Measurements from ENCODE around the gene CRTC3.
"Not testable (repeated sequence)": the region's sequence is repeated elsewhere in the genome, so short reads cannot be mapped to it uniquely, and the experiment has no call there.

Gene CRTC3

DNA sequence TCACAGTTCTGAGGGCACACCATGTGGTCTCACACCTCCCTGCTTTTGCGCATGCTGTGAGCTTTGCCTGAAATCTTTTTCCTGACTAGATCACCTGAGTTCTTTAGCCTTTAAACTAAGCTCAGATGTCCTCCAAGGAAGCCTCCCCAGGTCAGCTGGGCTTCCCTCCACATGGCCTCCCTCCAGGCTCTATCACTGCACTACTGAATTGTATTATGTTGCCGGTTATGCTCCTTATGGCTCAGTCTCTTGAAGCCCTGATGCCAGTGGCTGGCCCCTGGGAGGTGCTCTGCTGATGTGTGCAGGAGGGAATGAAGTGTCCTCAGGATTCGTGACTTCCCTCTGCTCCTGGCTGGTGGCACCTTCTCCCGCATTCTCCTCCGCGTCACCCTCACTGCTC is 94.1 kb downstream of the CRTC3 start:
- TF ChIP-seq CTCF (IDR thresholded peaks at IDR 0.05; ENCODE audit: low read depth, low read length, missing control alignments) = no peak
- no peak for DNase-seq (ENCODE audit: extremely low read depth, low read depth)
- no peak overlapping the region for H3K4me3 ChIP-seq (replicated peaks; ENCODE audit: low read depth, low read length)

- H3K4me3 ChIP-seq (replicated peaks; ENCODE audit: low read depth, low read length) = no peak overlapping the region
- DNase-seq (ENCODE audit: extremely low read depth, low read depth) = no peak
- TF ChIP-seq CTCF (IDR thresholded peaks at IDR 0.05; ENCODE audit: low read depth, low read length, missing control alignments) = no peak
These were observed 94.7 kb downstream of the CRTC3 start for GRCh38 chr15:90624278-90624981.

GRCh38 chr15:90625037-90625436 is 95.3 kb downstream of the CRTC3 start:
- TF ChIP-seq CTCF (IDR thresholded peaks at IDR 0.05; ENCODE audit: low read depth, low read length, missing control alignments) = no peak
- no peak for DNase-seq (ENCODE audit: extremely low read depth, low read depth)
- H3K4me3 ChIP-seq (replicated peaks; ENCODE audit: low read depth, low read length) = no peak overlapping the region

DNA sequence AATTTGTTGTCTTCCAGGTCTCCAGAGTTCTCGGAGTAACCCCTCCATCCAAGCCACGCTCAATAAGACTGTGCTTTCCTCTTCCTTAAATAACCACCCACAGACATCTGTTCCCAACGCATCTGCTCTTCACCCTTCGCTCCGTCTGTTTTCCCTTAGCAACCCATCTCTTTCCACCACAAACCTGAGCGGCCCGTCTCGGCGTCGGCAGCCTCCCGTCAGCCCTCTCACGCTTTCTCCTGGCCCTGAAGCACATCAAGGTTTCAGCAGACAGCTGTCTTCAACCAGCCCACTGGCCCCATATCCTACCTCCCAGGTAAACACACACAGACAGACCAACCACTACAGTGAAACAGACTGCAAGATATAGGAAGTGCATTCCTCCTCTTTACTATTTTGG is 99.5 kb downstream of the CRTC3 start:
- no peak for DNase-seq (ENCODE audit: extremely low read depth, low read depth)
- no peak for TF ChIP-seq CTCF (IDR thresholded peaks at IDR 0.05; ENCODE audit: low read depth, low read length, missing control alignments)
- no peak overlapping the region for H3K4me3 ChIP-seq (replicated peaks; ENCODE audit: low read depth, low read length)

DNA sequence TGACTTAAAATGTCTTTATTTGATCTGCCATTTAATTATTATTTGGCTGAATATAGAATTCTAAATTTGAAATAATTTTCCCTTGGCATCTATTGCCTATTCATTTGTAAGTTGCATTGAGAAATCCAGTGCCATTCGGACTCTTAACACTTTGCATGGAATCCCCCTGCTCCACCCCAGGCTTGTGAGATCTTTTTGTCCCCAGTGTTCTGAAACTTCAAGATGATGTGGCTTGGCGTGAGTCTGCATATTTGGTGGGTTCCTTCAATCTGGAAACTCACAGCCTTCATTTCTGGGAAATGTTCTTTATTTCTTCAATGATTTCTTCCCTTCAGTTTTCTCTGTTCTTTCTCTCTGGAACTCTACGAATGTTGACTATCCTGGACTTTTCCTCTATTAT is 103.6 kb downstream of the CRTC3 start:
- H3K4me3 ChIP-seq (replicated peaks; ENCODE audit: low read depth, low read length) = no peak overlapping the region
- DNase-seq (ENCODE audit: extremely low read depth, low read depth) = no peak
- TF ChIP-seq CTCF (IDR thresholded peaks at IDR 0.05; ENCODE audit: low read depth, low read length, missing control alignments) = no peak

DNA sequence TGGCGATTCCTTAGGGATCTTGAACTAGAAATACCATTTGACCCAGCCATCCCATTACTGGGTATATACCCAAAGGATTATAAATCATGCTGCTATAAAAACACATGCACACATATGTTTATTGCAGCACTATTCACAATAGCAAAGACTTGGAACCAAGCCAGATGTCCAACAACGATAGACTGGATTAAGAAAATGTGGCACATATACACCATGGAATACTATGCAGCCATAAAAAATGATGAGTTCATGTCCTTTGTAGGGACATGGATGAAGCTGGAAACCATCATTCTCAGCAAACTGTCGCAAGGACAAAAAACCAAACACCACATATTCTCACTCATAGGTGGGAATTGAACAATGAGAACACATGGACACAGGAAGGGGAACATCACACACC is 107.3 kb downstream of the CRTC3 start:
- not testable (repeated sequence) for H3K4me3 ChIP-seq (replicated peaks; ENCODE audit: low read depth, low read length); DNase-seq (ENCODE audit: extremely low read depth, low read depth)

GRCh38 chr15:90637693-90638092 is 108.0 kb downstream of the CRTC3 start:
- DNase-seq (ENCODE audit: extremely low read depth, low read depth) = no peak
- no peak overlapping the region for H3K4me3 ChIP-seq (replicated peaks; ENCODE audit: low read depth, low read length)
- TF ChIP-seq CTCF (IDR thresholded peaks at IDR 0.05; ENCODE audit: low read depth, low read length, missing control alignments) = no peak

Measured in HFF-Myc (cell line).